ENCODE measurements around the gene PABPC3.

PABPC3 gene

DNA sequence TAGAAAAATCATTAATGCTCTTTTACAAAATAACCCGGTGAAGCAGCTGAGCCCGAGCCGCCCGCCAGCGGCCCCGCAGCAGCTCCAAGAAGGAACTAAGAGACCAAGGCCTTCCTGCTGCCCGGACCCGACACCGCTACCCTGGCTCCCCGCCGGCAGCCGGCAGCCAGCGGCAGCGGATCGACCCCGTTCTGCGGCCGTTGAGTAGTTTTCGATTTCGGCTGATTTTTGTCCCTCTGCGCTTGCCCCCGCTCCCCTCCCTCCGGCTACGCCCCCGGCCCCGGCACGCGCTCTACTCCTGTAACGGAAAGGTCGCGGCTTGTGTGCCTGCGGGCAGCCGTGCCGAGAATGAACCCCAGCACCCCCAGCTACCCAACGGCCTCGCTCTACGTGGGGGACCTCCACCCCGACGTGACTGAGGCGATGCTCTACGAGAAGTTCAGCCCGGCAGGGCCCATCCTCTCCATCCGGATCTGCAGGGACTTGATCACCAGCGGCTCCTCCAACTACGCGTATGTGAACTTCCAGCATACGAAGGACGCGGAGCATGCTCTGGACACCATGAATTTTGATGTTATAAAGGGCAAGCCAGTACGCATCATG, at the start of gene PABPC3:
Gene PABPC3, plus strand, starts transcription at position 286 of the 603 bp plus-strand sequence. Its CDS starts 63 bp downstream, at position 349.
- no peaks in the 10 kb centered on the region for H3K9me3 ChIP-seq (ENCODE audit: control insufficient read depth, low read length)
- peaks cover 5% of the 10 kb centered on the region for H3K27me3 ChIP-seq (ENCODE audit: control insufficient read depth, insufficient read depth, low read length)
- no peak within 1 kb of the TSS for H3K9ac ChIP-seq (ENCODE audit: low read length)
- H3K4me1 ChIP-seq (ENCODE audit: control insufficient read depth, insufficient read depth, low read length) = no peaks in the 10 kb centered on the region
- H3K4me3 ChIP-seq (ENCODE audit: low read length) = no peak within 1 kb of the TSS
- H3K36me3 ChIP-seq (ENCODE audit: control insufficient read depth, insufficient read depth, low read length) = no peaks in the 10 kb centered on the region

DNA sequence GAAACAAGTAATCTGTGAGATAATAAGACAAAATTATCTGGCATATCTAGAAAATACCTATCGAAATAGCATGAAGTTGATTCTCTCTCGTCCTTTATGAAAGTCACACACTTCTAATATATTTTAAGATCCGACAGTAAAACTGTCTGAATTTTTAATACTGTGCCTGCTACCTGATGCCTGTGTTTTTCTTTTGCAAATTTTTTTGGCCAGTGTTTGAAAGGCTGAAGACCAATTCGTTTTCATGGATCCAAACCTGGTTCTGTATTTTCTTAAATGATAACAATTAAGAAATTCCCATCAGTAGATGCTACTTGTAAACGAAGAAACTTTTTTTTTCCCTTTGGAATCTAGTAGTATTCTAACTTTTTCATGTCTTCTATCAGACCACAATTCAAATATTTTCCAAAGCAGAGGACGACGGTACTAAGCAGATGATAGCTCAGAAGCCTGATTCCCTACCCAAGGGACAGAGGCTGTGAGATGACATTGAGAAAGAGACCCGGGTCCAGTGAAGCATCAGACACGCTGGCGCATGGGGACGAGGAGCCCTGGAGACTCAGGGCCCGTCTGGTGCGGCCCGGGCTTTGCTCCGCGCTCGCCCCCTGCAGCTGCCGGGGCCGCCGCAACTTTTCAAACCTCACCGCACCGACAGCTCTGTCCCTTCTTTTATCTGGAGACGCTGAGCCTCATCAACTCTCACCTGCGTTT, 49.5 kb upstream of the PABPC3 start:
- H3K9me3 ChIP-seq (ENCODE audit: control insufficient read depth, low read length) = no peaks in the 10 kb centered on the region
- H3K36me3 ChIP-seq (ENCODE audit: control insufficient read depth, insufficient read depth, low read length) = no peaks in the 10 kb centered on the region
- no peak overlapping the region for H3K9ac ChIP-seq (ENCODE audit: low read length)
- H3K4me1 ChIP-seq (ENCODE audit: control insufficient read depth, insufficient read depth, low read length) = no peaks in the 10 kb centered on the region
- H3K4me3 ChIP-seq (ENCODE audit: low read length) = no peak overlapping the region
- H3K27me3 ChIP-seq (ENCODE audit: control insufficient read depth, insufficient read depth, low read length) = peaks cover 35% of the 10 kb centered on the region

DNA sequence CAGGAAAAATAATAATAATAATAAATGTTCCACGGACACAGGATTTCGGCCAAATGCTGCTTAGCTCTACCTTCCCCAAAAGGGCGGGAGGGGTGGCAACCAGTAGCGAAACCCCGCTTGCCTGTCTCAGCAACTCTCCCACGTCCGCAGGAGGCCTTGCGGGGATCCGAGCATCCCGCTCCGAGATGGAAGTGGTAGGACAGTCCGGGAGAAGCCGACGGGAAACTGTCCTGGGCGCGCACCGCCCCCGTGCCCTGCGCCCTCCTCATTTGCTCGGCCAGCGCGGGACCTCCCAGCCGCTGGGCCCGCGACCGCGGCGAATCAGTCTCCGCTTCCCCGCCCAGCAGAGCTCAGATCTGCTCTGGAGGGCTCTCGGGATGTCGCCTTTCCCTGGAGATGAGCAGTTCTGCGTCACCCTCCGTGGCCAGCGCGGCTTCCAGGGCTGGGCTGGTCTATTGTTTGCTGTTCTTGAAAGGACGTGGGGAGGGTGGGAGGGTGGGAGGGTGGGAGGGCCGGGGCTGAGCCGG, 48.9 kb upstream of the PABPC3 start:
- H3K27me3 ChIP-seq (ENCODE audit: control insufficient read depth, insufficient read depth, low read length) = peaks cover 34% of the 10 kb centered on the region
- H3K9ac ChIP-seq (ENCODE audit: low read length) = no peak overlapping the region

DNA sequence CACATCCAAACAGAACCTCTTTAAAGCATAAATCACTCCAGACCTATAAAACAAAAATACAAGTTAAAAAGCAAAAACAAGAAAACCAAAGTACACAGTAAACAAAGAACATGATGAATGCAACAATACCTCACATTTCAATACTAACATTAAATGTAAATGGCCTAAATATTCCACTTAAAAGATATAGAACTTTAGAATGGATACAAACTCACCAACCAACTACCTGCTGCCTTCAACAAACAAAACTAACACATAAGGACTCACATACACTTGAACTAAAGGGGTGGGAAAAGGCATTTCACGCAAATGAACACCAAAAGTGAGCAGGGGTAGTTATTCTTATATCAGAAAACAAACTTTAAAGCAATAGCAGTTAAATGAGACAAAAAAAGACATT, 44.9 kb upstream of the PABPC3 start:
- Histone ChIP-seq H3K4me1 (ENCODE audit: control insufficient read depth, insufficient read depth, low read length) (no peaks in the 10 kb centered on the region), H3K27me3 (ENCODE audit: control insufficient read depth, insufficient read depth, low read length) (peaks cover 21% of the 10 kb centered on the region), H3K9me3 (ENCODE audit: control insufficient read depth, low read length) (no peaks in the 10 kb centered on the region), H3K4me3 (ENCODE audit: low read length) (no peak overlapping the region), H3K9ac (ENCODE audit: low read length) (no peak overlapping the region), H3K36me3 (ENCODE audit: control insufficient read depth, insufficient read depth, low read length) (no peaks in the 10 kb centered on the region)

More for the DNA sequence above, 48.9 kb upstream of the PABPC3 start:
- Histone ChIP-seq H3K4me3 (ENCODE audit: low read length) (no peak overlapping the region), H3K36me3 (ENCODE audit: control insufficient read depth, insufficient read depth, low read length) (no peaks in the 10 kb centered on the region), H3K9me3 (ENCODE audit: control insufficient read depth, low read length) (no peaks in the 10 kb centered on the region), H3K4me1 (ENCODE audit: control insufficient read depth, insufficient read depth, low read length) (no peaks in the 10 kb centered on the region)

DNA sequence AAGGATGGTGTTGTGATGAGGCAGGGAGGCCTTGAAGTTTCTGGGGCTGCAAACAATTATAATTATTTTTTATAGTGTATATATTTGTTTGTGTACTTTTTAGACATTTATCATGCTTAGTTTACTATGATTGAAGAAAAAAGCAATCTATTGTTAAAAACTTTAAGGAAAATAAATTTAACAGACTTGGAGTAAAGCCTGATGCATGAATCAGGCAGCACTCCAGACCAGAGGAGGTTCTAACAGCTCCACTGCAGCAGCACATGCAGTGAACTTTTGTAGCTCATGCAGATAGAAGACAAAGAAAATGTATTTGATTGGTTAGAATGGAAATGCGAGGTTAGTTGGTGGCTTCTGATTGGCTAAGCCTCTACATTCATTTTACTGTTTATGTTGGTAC, 36.8 kb upstream of the PABPC3 start:
- H3K9ac ChIP-seq (ENCODE audit: low read length) = no peak overlapping the region
- peaks cover 4% of the 10 kb centered on the region for H3K27me3 ChIP-seq (ENCODE audit: control insufficient read depth, insufficient read depth, low read length)
- no peaks in the 10 kb centered on the region for H3K36me3 ChIP-seq (ENCODE audit: control insufficient read depth, insufficient read depth, low read length)
- no peaks in the 10 kb centered on the region for H3K4me1 ChIP-seq (ENCODE audit: control insufficient read depth, insufficient read depth, low read length)
- no peaks in the 10 kb centered on the region for H3K9me3 ChIP-seq (ENCODE audit: control insufficient read depth, low read length)
- no peak overlapping the region for H3K4me3 ChIP-seq (ENCODE audit: low read length)

DNA sequence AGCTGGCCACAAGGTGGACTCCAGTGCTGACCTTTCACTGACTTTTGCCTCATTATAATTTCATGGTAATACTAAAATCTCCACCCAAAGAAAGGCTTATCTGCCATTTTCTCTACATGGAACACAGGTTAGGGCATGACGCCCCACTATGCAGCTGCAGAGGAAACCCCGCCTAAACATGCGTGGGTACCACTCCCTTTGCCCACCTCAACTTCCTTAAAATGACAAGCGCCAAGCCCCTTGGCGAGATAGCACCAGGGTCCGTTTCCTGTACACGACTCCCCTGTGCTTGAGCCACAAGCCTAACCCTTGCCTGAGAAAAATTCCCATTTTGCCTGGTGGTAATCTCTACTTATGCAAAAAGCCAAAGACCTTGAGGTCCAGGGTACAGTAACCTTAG, 36.0 kb upstream of the PABPC3 start:
- Histone ChIP-seq H3K4me1 (ENCODE audit: control insufficient read depth, insufficient read depth, low read length) (no peaks in the 10 kb centered on the region), H3K9ac (ENCODE audit: low read length) (no peak overlapping the region), H3K36me3 (ENCODE audit: control insufficient read depth, insufficient read depth, low read length) (no peaks in the 10 kb centered on the region), H3K9me3 (ENCODE audit: control insufficient read depth, low read length) (no peaks in the 10 kb centered on the region), H3K4me3 (ENCODE audit: low read length) (no peak overlapping the region), H3K27me3 (ENCODE audit: control insufficient read depth, insufficient read depth, low read length) (peaks cover 4% of the 10 kb centered on the region)

DNA sequence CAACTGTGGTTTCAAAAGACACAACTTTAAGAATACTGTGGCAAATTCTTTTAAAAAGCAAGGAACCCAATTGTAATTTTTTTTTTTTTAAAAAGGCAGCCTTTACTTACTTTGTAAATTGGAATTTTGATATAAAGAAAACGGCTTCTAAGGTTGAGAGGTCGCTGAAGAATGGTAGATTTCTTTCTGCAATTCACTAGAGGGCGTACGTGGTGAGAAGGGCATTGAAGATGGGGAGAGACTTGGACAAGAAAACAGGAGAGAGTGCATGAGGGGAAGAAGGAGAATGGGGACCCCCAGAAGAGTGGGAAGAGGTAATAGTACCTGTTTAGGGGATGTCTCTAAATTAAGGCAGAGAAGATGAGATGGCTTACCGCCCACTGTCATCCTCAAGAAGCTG, 33.5 kb upstream of the PABPC3 start:
- no peaks in the 10 kb centered on the region for H3K36me3 ChIP-seq (ENCODE audit: control insufficient read depth, insufficient read depth, low read length)
- no peak overlapping the region for H3K4me3 ChIP-seq (ENCODE audit: low read length)
- no peaks in the 10 kb centered on the region for H3K9me3 ChIP-seq (ENCODE audit: control insufficient read depth, low read length)
- H3K4me1 ChIP-seq (ENCODE audit: control insufficient read depth, insufficient read depth, low read length) = no peaks in the 10 kb centered on the region
- peaks cover 9% of the 10 kb centered on the region for H3K27me3 ChIP-seq (ENCODE audit: control insufficient read depth, insufficient read depth, low read length)
- H3K9ac ChIP-seq (ENCODE audit: low read length) = no peak overlapping the region

DNA sequence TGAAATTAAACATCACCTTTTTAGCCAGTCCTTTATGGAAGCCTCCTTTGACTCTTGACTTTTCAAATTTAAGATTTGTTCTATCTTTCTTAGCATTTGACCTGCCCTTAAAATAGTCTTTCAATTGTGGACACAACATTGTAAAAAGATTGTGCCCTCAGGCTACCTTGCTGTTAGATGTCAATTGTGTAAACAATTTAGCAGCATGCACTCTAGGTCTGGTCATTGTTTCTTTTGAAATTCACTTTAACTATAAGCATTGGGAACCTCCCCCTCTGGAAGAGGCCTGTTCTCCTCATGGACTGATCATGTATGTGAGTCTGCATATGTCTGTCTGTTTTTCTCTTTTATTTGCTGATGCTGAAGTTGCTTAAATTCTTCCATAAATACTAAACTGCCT, 31.5 kb upstream of the PABPC3 start:
- H3K27me3 ChIP-seq (ENCODE audit: control insufficient read depth, insufficient read depth, low read length) = peaks cover 9% of the 10 kb centered on the region
- H3K4me1 ChIP-seq (ENCODE audit: control insufficient read depth, insufficient read depth, low read length) = no peaks in the 10 kb centered on the region
- H3K36me3 ChIP-seq (ENCODE audit: control insufficient read depth, insufficient read depth, low read length) = no peaks in the 10 kb centered on the region
- no peaks in the 10 kb centered on the region for H3K9me3 ChIP-seq (ENCODE audit: control insufficient read depth, low read length)
- H3K9ac ChIP-seq (ENCODE audit: low read length) = no peak overlapping the region
- no peak overlapping the region for H3K4me3 ChIP-seq (ENCODE audit: low read length)

DNA sequence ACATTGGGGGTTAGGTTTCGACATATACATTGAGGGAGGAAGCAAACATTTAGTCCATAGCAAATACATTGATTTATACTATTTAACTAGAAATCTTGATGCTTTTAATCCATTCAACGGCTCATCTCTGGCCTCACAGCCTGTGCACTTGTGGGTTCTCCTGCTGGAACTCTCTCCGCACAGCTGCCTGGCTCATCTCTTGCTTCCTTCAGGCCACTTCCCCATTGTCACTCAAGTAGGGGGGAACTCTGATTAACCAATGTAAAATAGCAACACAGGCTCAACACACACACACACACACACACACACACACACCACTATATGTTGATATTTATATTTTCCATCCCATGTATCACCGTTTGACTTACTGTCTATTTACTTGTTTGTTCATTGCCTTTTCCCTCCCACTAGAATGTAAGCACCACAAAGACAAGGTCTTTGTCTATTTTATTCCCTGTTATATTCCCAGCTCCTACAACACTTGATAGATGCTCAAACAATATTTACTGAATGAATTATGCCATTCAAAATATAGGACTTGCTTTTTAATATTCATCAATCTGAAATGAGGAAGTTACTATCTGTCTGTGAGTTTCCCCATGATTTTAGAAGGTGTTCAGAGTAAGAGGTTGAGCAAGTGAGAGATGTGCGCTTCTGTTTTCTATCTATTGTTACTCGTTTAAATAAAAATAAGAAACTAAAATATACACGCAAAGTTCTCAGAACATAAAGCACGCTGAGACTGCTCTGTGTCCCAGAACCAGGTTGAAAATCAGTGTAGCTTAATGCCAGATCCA, 29.8 kb upstream of the PABPC3 start:
- Histone ChIP-seq H3K9ac (ENCODE audit: low read length) (no peak overlapping the region), H3K36me3 (ENCODE audit: control insufficient read depth, insufficient read depth, low read length) (no peaks in the 10 kb centered on the region), H3K4me3 (ENCODE audit: low read length) (no peak overlapping the region), H3K9me3 (ENCODE audit: control insufficient read depth, low read length) (no peaks in the 10 kb centered on the region), H3K27me3 (ENCODE audit: control insufficient read depth, insufficient read depth, low read length) (peaks cover 4% of the 10 kb centered on the region), H3K4me1 (ENCODE audit: control insufficient read depth, insufficient read depth, low read length) (no peaks in the 10 kb centered on the region)

DNA sequence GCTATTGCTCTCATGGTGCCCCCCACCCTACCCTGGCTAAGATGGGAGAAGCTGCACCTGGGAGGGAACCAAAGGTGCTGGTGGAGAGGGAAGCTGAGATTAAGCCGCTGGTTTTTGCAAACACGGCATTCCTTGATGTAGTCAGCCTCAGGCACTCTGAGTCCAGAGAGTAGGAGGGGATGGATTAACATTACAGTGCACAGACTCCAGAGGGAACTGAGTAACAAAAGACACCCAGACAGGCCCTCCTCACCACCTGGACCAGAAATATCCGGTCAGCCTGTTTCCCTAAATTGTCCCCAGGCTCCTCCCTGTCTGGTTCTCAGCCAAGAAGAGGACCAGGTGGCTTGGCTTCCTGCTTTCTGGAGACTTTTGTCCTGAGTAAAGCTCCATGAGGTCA, 28.9 kb upstream of the PABPC3 start:
- H3K4me1 ChIP-seq (ENCODE audit: control insufficient read depth, insufficient read depth, low read length) = no peaks in the 10 kb centered on the region
- H3K9ac ChIP-seq (ENCODE audit: low read length) = no peak overlapping the region
- peaks cover 4% of the 10 kb centered on the region for H3K27me3 ChIP-seq (ENCODE audit: control insufficient read depth, insufficient read depth, low read length)
- no peaks in the 10 kb centered on the region for H3K9me3 ChIP-seq (ENCODE audit: control insufficient read depth, low read length)
- no peaks in the 10 kb centered on the region for H3K36me3 ChIP-seq (ENCODE audit: control insufficient read depth, insufficient read depth, low read length)
- no peak overlapping the region for H3K4me3 ChIP-seq (ENCODE audit: low read length)

DNA sequence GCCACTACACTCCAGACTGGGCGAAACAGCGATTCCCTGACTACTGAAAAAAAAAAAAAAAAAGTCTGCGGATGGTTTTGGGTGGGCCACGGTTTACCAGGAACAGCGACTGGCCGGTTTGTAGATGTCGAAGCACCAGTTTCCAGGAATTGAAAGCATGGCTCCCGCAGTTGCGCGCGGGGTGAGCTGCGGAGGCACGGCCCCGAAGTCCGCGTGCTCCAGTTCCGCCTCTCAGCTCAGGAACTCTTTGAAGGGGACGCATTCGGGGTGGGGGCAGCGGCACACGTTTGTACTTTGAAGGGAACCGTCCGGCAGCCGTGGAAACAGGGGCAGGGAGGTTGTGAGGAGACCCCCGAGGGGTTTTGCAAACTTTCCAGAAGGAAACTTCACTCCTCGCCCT, 27.1 kb upstream of the PABPC3 start:
- no peaks in the 10 kb centered on the region for H3K9me3 ChIP-seq (ENCODE audit: control insufficient read depth, low read length)
- no peaks in the 10 kb centered on the region for H3K4me1 ChIP-seq (ENCODE audit: control insufficient read depth, insufficient read depth, low read length)
- no peaks in the 10 kb centered on the region for H3K36me3 ChIP-seq (ENCODE audit: control insufficient read depth, insufficient read depth, low read length)
- H3K27me3 ChIP-seq (ENCODE audit: control insufficient read depth, insufficient read depth, low read length) = peaks cover 4% of the 10 kb centered on the region
- no peak overlapping the region for H3K9ac ChIP-seq (ENCODE audit: low read length)
- no peak overlapping the region for H3K4me3 ChIP-seq (ENCODE audit: low read length)

DNA sequence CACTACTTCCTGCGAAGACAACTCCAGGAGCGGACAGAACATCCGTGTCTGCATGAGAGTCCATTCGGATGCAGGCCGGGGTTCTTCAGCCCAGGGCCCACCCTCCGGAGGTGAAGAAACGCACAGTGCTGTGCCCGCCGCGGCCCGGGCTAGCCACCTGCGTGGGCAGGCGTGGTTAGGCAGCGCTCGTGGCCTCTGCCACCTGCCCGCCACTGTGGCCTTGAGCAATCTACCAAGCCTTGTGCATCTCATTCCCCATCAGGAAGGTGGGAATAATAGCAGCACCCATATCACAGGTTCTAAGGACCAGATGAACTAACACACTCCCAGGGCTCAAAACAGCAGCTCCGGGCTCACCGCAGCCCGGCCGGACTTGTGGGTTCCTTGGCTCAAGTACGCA, 26.7 kb upstream of the PABPC3 start:
- Histone ChIP-seq H3K36me3 (ENCODE audit: control insufficient read depth, insufficient read depth, low read length) (no peaks in the 10 kb centered on the region), H3K4me1 (ENCODE audit: control insufficient read depth, insufficient read depth, low read length) (no peaks in the 10 kb centered on the region), H3K9ac (ENCODE audit: low read length) (no peak overlapping the region), H3K9me3 (ENCODE audit: control insufficient read depth, low read length) (no peaks in the 10 kb centered on the region), H3K27me3 (ENCODE audit: control insufficient read depth, insufficient read depth, low read length) (peaks cover 4% of the 10 kb centered on the region), H3K4me3 (ENCODE audit: low read length) (no peak overlapping the region)

Data from mucosa of stomach (tissue), 1 donor.